GM10266 (cell line): ENCODE data around the gene UXS1.

Experiments used
- DNase-seq: peaks from one replicate; pipeline ENCODE4 v3.0.0; 2012; ENCODE audit errors: extremely low spot score
- TF ChIP-seq, protein P1 (sequence below): IDR thresholded peaks from 2 replicates; pipeline ENCODE4 v1.5.1; 2012; ENCODE audit warnings: mild to moderate bottlenecking, low read depth; ENCODE audit not compliant: control insufficient read depth, insufficient read depth; ENCODE audit errors: missing control alignments

The UXS1 gene

GRCh38 chr2:106062627-106063026 is 131.5 kb downstream of the UXS1 start:
- TF ChIP-seq, protein P1, sequence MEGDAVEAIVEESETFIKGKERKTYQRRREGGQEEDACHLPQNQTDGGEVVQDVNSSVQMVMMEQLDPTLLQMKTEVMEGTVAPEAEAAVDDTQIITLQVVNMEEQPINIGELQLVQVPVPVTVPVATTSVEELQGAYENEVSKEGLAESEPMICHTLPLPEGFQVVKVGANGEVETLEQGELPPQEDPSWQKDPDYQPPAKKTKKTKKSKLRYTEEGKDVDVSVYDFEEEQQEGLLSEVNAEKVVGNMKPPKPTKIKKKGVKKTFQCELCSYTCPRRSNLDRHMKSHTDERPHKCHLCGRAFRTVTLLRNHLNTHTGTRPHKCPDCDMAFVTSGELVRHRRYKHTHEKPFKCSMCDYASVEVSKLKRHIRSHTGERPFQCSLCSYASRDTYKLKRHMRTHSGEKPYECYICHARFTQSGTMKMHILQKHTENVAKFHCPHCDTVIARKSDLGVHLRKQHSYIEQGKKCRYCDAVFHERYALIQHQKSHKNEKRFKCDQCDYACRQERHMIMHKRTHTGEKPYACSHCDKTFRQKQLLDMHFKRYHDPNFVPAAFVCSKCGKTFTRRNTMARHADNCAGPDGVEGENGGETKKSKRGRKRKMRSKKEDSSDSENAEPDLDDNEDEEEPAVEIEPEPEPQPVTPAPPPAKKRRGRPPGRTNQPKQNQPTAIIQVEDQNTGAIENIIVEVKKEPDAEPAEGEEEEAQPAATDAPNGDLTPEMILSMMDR = no peak
- no peak for DNase-seq

GRCh38 chr2:106061611-106062349 is 132.3 kb downstream of the UXS1 start:
- no peak for DNase-seq

GRCh38 chr2:106059416-106060065 is 134.6 kb downstream of the UXS1 start:
- TF ChIP-seq, protein P1 = no peak
- DNase-seq = no peak

More at GRCh38 chr2:106061611-106062349, 132.3 kb downstream of the UXS1 start:
- TF ChIP-seq, protein P1 = no peak

GRCh38 chr2:106058469-106059137 is 135.5 kb downstream of the UXS1 start:
- TF ChIP-seq, protein P1 = no peak
- no peak for DNase-seq

GRCh38 chr2:106057206-106057605 is 136.9 kb downstream of the UXS1 start:
- no peak for DNase-seq
- TF ChIP-seq, protein P1 = no peak

DNA sequence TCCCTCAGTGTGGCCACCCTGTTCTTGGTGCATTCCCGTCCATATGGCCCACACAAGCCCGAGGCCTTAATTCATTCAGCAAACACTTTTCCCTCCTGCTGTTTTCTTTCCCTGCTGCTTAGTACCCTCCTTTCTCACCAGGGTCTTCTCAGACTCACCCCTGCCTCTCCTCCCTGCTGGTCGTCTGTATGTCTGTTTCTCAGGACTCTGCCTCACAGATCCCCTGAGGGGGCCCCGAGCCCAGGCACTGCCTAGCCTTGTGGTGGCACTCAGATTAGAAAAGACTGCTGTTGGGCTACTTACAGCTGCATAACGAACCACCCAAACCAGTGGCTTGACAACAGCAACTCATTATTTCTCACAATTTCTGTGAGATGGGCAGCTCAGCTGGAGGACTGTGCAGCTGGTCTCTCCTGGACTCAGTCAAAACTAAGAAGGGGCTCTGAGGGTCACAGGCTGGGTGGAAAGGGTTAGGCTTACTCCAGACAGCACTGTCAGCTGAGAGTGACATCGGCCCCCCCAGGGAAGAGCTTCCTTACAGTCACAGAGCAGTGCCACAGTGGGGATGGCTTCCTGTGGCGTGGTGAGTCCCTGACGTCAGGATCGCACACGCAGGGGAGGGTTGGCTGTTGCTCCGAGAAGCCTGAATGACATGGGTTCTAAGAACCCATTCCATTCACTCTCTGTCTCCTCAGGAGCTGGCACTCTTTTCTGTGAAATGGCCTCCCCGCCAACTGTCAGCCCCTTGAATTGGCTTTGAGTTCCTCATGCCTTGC is 139.0 kb downstream of the UXS1 start:
- TF ChIP-seq, protein P1 = no peak
- DNase-seq = no peak

- DNase-seq = no peak
- TF ChIP-seq, protein P1 = no peak
These were observed 139.8 kb downstream of the UXS1 start for GRCh38 chr2:106054321-106054720.
